PC-9 (cell line): Measurements from ENCODE around the gene ITPKB. TPM values are rescaled to one million over a fixed set of nuclear protein-coding genes. Genes with fewer than 3 reads are reported as not detected.

Experiments used
- BruUV-seq: library from RNA; stranded (reverse); fragments of 400-500 nt; replicated peaks from 2 replicates; lab custom pipeline; 2021; lab: Mats Ljungman, UMichigan
- CTCF ChIA-PET: fragments of 300-600 bp; sonication (Branson Sonifier 250); formaldehyde crosslinking; loops from one replicate; lab custom pipeline; 2022; ENCODE audit warnings: antibody characterized with exemption; lab: Charles Lee
- POLR2A ChIA-PET: fragments of 300-600 bp; sonication (Branson Sonifier 250); formaldehyde crosslinking; loops from one replicate; lab custom pipeline; 2022; ENCODE audit warnings: antibody characterized with exemption; ENCODE audit not compliant: unreplicated experiment; lab: Charles Lee
- DNase-seq, 2 experiments: peaks; one replicate each; pipeline versions ENCODE4 v3.0.0 to v3.0.0-alpha.2; 2015 to 2022; ENCODE audit warnings: mixed read lengths in 1 of 2
- H2AFZ ChIP-seq: fragments of 200-600 bp; sonication (generic); 2 replicates; pipeline ENCODE4 v1.8.1; 2017; ENCODE audit warnings: antibody characterized with exemption
- H3F3A ChIP-seq: fragments of 200-600 bp; sonication (generic); 2 replicates; pipeline ENCODE4 v1.8.1; 2017; ENCODE audit warnings: antibody characterized with exemption, mild to moderate bottlenecking, low read depth; ENCODE audit not compliant: insufficient read depth
- H3K27ac ChIP-seq: fragments of 200-600 bp; sonication (generic); 2 replicates; pipeline ENCODE4 v1.6.1; 2016; ENCODE audit warnings: mixed run types
- H3K27me3 ChIP-seq: fragments of 200-600 bp; sonication (generic); 2 replicates; pipeline ENCODE4 v1.6.1; 2016; ENCODE audit warnings: low read depth, mixed run types; ENCODE audit not compliant: insufficient read depth
- H3K36me3 ChIP-seq: fragments of 200-600 bp; sonication (generic); 2 replicates; pipeline ENCODE4 v1.6.1; 2016; ENCODE audit warnings: low read depth, mixed run types
- H3K4me1 ChIP-seq: fragments of 200-600 bp; sonication (generic); replicated peaks from 2 replicates; pipeline ENCODE4 v1.6.1; 2016; ENCODE audit warnings: mixed run types; ENCODE audit not compliant: insufficient read depth
- H3K4me2 ChIP-seq: fragments of 200-600 bp; sonication (generic); 2 replicates; pipeline ENCODE4 v1.6.1; 2017; ENCODE audit warnings: mixed run types
- H3K4me3 ChIP-seq: fragments of 200-600 bp; sonication (generic); 2 replicates; pipeline ENCODE4 v1.6.1; 2016; ENCODE audit warnings: mixed run types
- H3K79me2 ChIP-seq: fragments of 200-600 bp; sonication (generic); 2 replicates; pipeline ENCODE4 v1.6.1; 2017; ENCODE audit warnings: low read depth, mixed run types
- H3K9me2 ChIP-seq: fragments of 200-600 bp; sonication (generic); 2 replicates; pipeline ENCODE4 v1.8.1; 2017; ENCODE audit warnings: mild to moderate bottlenecking; ENCODE audit not compliant: insufficient read depth
- H3K9me3 ChIP-seq: fragments of 200-600 bp; sonication (generic); 2 replicates; pipeline ENCODE4 v1.8.1; 2016; ENCODE audit warnings: low read depth; ENCODE audit not compliant: insufficient read depth
- H4K20me1 ChIP-seq: fragments of 200-600 bp; sonication (generic); 2 replicates; pipeline ENCODE4 v1.8.1; 2017; ENCODE audit not compliant: insufficient read depth
- CTCF ChIP-seq: fragments of 200-600 bp; sonication (generic); conservative IDR thresholded peaks from 2 replicates; pipeline ENCODE4 v1.6.1; 2017; ENCODE audit warnings: mixed run types, antibody characterized with exemption, mild to moderate bottlenecking, moderate library complexity
- EZH2 ChIP-seq: fragments of 200-600 bp; sonication (generic); IDR thresholded peaks from 2 replicates; pipeline ENCODE4 v1.8.0; 2017; ENCODE audit warnings: antibody characterized with exemption, low read depth
- intact Hi-C: fragments of 100-400 bp; cut with micrococcal nuclease; formaldehyde crosslinking; loops from one replicate; pipeline ENCODE4 v1.10.0; 2022; ENCODE audit not compliant: unreplicated experiment
- total RNA-seq: library from RNA; stranded (reverse); gene quantifications from 2 replicates; pipeline ENCODE4 v1.2.3, GENCODE V29; 2021

Gene ITPKB
- total RNA-seq, 1 experiment from 2014 or later, result 13.4 TPM

- TF ChIP-seq EZH2 (no peak), CTCF (no peak)
- peaks cover 3% of the 10 kb centered on the region; the same call in 1 of the 2 replicates for H3K36me3 ChIP-seq
- peaks cover 6% of the 10 kb centered on the region; the same call in 1 of the 2 replicates for H3K4me1 ChIP-seq
- no peaks in the 10 kb centered on the region for H3K27me3 ChIP-seq
- no TSS peak for BruUV-seq
- no peaks in the 10 kb centered on the region for H4K20me1 ChIP-seq
- no peaks in the 10 kb centered on the region for H3F3A ChIP-seq
- ChIA-PET CTCF (interaction anchor here (0.6 kb wide), 1 partner anchor 1193 kb away, joined by 4 read pairs; no protein-coding TSS in a partner anchor), POLR2A (no interaction called here)
- no peak overlapping the region for H3K4me3 ChIP-seq
- H3K79me2 ChIP-seq, result peaks cover 20% of the 10 kb centered on the region
- no peak overlapping the region for H2AFZ ChIP-seq
- H3K27ac ChIP-seq, result no peak overlapping the region
- H3K9me2 ChIP-seq, result no peaks in the 10 kb centered on the region
- H3K9me3 ChIP-seq, result no peaks in the 10 kb centered on the region
- no peak overlapping the region for H3K4me2 ChIP-seq
- no peak for DNase-seq
- intact Hi-C loops, result no loop called here
These were observed 7.7 kb downstream of the ITPKB start for GRCh38 chr1:226731257-226731893.

- peaks cover 20% of the 10 kb centered on the region for H3K79me2 ChIP-seq
- no peak overlapping the region for H3K4me3 ChIP-seq
- H3K9me2 ChIP-seq, result no peaks in the 10 kb centered on the region
- intact Hi-C loops, result no loop called here
- H3K4me1 ChIP-seq, result peaks cover 6% of the 10 kb centered on the region; the same call in 1 of the 2 replicates
- H3K27ac ChIP-seq, result no peak overlapping the region
- no TSS peak for BruUV-seq
- H3K36me3 ChIP-seq, result no peaks in the 10 kb centered on the region
- no peaks in the 10 kb centered on the region for H4K20me1 ChIP-seq
- ChIA-PET CTCF (no interaction called here), POLR2A (no interaction called here)
- DNase-seq, result no peak
- no peaks in the 10 kb centered on the region for H3F3A ChIP-seq
- no peak overlapping the region for H3K4me2 ChIP-seq
- no peaks in the 10 kb centered on the region for H3K27me3 ChIP-seq
- no peaks in the 10 kb centered on the region for H3K9me3 ChIP-seq
- no peak overlapping the region for H2AFZ ChIP-seq
- no peak for TF ChIP-seq CTCF
- no peak for TF ChIP-seq EZH2
These were observed 8.2 kb downstream of the ITPKB start for GRCh38 chr1:226730836-226731235.

- H3K36me3 ChIP-seq, result no peaks in the 10 kb centered on the region
- intact Hi-C loops, result no loop called here
These were observed 9.0 kb downstream of the ITPKB start for GRCh38 chr1:226730071-226730470.

More at GRCh38 chr1:226730071-226730470, 9.0 kb downstream of the ITPKB start:
- no peaks in the 10 kb centered on the region for H3K27me3 ChIP-seq
- H2AFZ ChIP-seq, result no peak overlapping the region
- no peak overlapping the region for H3K4me2 ChIP-seq
- no peaks in the 10 kb centered on the region for H3K9me3 ChIP-seq
- H4K20me1 ChIP-seq, result no peaks in the 10 kb centered on the region
- TF ChIP-seq CTCF (no peak), EZH2 (no peak)
- no peaks in the 10 kb centered on the region for H3F3A ChIP-seq
- H3K79me2 ChIP-seq, result peaks cover 20% of the 10 kb centered on the region
- BruUV-seq, result no TSS peak
- ChIA-PET POLR2A (no interaction called here), CTCF (no interaction called here)
- no peak overlapping the region for H3K27ac ChIP-seq
- no peaks in the 10 kb centered on the region for H3K9me2 ChIP-seq
- H3K4me3 ChIP-seq, result no peak overlapping the region
- DNase-seq, result no peak
- peaks cover 7% of the 10 kb centered on the region; the same call in 1 of the 2 replicates for H3K4me1 ChIP-seq
